NCI-H2196 (cell line): ENCODE data around the gene GPR153.
"Not testable (repeated sequence)": the region's sequence is repeated elsewhere in the genome, so short reads cannot be mapped to it uniquely, and the experiment has no call there.

Experiments
- DNase-seq: peaks from one replicate; lab custom pipeline; 2025; ENCODE audit not compliant: unreplicated experiment; lab: John Stamatoyannopoulos, UW

Gene GPR153

DNA sequence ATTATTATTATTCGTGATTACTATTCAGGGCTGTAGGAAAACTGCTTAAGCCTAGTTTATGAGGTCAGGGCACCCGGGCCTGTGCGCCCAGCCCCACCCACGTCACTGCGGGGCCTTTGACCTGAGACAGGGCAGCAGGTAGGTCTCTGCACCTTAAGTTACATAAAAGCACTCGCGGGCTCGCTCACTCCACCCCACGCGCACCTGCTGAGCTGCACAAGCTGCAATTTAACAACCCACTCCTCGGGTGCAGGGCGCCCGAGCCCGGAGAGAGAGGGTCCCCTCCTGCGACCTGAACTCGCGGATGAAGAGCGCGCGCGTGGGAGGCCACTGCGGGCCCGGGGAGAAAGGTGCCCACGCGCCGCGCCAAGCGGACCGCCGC is 25.6 kb downstream of the GPR153 start:
- no peak for DNase-seq

DNA sequence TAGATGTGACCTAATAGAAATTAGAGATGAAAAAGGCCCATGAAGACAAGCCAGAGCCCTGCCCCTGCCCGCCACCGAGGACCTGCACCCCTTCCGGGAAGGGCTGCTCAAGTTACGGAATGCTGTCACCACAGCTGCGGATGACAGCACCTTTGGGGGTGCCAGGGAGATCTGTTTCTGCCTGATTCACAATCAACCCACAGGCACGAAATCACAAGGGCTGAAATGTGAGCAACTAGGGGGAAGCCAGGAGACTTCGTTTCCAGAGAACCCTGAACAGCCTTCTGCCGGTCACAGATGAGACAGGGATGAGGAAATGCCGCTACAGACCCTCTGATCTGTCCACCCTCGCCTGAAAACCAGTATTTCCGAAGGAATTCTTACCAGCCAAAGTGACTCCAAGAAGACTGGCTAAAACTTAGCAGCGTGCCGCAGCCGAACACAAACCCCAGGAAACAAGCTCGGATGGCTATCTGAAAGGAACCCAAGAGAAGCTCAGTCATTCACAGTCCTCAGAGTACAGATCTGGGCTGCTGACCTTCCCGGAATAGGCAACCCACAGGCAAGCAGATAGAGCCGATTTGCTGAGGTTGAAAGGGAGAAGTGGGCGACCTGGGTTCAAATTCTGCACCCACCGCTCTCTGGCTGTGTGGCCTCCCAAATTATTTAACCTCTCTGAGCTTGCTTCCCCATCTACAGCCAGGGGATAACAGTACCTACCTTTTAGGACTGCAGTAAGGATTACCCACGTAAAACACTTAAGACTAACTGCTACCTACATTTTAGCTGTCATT is 26.2 kb downstream of the GPR153 start:
- no peak for DNase-seq

DNA sequence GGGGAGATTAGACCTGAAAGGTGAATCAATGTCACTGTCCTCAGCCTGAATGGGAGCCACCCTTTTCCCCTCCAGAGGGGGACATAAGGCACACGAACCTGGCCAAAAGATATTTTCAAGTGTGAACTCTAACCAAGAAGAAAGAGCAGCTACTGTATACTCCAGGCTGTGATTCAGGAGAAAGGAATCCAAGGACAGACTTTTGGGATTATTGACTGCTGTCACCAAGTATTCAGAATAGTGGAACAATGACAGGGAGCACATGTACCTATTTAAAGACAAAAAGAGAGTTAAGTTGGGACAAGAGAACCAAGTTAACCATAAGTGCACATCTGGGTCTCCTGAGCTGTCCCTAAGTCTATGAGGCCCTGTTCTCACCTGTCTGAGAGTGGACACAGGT is 27.5 kb downstream of the GPR153 start:
- DNase-seq = no peak

DNA sequence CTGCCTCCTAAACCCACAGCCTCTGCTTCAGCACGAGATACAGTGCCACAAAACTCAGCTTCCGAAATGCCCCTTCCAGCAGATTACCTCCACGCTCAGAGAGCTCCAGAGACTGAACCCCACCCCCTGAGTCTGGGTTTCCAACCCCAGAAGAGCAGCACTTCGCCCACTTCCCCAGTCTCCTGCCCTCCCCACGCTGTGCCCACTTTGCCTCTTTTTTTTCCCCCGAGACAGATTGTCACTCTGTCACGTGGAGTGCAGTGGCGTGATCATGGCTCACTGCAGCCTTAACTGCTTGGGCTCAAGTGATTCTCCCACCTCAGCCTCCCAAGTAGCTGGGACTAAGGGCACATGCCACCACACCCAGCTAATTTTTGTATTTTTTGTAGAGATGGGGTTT is 35.2 kb downstream of the GPR153 start:
- DNase-seq = no peak

DNA sequence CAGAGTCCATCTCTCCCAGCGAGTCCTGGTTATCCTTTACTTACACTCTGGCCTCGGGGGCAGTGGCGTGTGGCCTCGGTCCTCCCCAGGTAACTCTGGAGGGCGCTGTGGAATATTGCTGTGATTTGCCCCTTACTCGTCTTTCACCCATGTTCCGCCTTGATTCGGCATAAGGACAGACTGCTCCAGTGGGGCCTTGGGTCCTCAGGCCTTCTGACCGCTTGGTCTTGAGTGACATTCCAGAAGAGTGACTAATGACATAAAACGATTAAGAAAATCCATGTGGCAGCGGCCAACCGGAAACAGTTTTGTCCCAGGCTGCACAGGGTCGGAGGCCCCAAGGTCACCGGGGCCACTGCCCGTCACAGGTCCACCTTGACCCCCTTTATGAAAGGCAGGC is 36.2 kb downstream of the GPR153 start:
- no peak for DNase-seq

GRCh38 chr1:6223617-6224016 is 37.3 kb downstream of the GPR153 start:
- DNase-seq = no peak

- DNase-seq = no peak
Observed at GRCh38 chr1:6222636-6223035, 38.3 kb downstream of the GPR153 start.

DNA sequence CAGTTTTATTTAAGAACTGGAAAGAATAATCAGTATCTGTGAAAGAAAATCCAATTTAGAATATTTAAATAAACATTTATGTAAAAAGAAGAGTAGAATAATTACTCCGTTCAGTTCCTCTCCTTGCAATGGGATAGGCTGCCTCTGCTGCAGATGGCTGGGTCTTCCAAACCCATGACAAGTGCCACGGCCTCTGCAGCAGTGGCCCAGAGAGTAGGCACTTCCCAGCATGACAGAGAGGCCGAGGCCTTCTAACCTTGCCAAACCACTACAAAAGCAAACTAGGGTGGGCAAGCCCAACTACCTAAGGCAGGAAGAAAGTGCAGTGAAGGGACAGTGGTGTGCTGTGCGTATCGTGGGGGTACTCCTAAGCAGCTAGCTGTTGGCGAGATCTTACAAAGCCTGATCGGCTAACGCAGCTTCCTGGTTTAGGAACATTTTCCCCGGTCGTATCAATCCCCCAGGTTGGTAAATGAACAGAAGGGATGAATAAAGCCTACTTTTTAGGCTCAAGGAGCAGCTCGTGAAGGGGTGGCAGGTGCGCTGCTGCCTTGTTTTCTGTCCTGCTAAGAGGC is 39.6 kb downstream of the GPR153 start:
- no peak for DNase-seq

GRCh38 chr1:6220236-6220635 is 40.7 kb downstream of the GPR153 start:
- DNase-seq = no peak

DNA sequence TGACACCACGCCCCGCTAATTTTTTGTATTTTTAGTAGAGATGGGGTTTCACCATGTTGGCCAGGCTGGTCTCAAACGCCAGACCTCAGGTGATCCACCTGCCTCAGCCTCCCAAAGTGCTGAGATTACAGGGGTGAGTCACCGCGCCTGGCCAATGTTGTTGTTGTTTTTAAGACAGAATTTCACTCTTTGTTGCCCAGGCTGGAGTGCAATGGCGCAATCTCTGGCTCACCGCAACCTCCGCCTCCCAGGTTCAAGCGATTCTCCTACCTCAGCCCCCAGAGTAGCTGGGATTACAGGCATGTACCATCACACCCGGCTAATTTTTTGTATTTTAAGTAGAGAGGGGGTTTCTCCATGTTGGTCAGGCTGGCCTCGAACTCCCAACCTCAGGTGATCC is 41.3 kb downstream of the GPR153 start:
- not testable (repeated sequence) for DNase-seq

DNA sequence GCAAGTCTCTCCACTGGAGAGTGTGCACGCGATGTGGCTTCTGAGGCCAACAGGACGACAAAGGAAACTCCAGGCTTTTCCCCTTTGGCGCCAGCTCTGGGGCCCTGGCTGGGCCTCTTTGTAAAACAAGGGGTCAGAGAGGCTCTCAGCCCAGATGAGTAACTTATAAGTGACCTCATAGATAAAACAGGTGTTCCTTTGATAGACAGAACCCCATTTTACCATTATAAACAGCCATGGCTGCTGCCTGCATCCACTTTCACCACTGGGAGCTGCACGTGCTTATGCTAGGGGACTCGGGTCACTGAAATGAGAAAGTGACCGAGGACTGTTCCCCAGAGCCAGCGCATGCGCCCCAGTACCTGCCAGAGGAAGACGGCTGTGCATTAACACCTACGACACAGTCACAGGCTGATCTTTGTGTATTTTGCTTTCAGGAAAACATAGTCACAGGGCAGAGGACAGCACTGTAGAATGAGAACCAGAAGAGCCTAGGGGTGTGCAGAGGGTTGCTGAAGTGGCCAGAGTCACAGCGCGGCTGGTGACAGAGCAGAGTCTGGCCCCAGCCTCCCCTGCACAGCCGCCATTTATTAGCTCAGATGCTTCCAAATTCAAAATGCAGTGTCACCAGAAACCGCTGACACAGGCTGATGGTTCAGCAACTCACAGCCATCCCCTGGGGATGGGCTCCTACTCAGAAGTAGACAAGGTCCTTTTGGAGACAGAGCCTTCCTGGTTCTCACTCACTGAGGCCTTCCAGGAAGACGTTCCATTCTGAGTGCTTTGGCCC is 42.3 kb downstream of the GPR153 start:
- no peak for DNase-seq

DNA sequence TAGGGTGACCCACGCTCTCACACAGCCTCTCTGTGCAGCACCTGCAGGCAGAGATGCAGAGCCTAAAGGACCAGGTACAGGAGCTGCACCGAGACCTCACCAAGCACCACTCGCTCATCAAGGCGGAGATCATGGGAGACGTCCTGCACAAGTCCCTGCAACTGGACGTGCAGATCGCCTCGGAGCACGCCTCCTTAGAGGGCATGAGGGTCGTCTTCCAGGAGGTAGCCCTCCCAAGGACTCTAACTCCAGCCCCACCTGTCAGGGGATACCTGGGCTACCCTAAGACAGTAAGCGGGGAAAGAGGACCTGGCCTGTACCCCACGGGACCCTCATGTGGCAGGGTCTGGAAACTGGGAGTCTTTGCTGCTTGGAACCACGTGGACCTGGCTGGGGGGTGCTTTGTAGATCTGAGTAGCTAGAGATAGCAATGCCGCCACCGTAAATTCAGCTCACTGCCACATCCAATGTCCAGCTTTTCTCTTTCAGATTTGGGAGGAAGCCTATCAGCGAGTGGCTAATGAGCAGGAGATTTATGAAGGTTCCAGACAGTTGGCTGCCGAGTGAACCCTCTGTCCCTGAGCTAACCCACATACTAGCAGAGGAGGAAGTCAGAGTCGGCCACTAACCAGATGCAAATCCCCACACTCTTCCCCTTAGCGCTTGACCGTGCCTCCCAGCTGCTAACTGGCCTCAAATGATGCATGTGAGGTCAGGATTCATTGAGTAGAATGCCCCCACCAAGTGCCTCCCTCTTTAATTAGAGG is 48.5 kb downstream of the GPR153 start:
- DNase-seq = no peak

DNA sequence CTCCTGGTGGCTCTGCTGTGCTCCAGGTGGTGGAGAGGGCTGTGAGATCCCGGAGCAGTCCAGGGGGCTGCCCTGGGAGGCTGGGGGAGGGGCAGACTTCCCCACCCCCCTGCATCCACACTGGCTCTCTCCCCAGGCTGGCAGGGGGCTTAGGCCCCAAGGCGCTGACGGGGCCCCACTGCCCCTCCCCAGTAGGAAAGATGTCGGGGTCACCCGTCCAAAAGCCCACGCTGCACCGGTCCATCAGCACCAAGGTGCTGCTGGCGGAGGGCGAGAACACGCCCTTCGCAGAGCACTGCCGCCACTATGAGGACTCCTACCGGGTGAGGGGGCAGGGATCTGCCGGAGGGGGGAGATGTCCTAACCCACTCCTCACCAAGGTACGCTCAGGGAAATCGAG is 49.2 kb downstream of the GPR153 start:
- no peak for DNase-seq

DNA sequence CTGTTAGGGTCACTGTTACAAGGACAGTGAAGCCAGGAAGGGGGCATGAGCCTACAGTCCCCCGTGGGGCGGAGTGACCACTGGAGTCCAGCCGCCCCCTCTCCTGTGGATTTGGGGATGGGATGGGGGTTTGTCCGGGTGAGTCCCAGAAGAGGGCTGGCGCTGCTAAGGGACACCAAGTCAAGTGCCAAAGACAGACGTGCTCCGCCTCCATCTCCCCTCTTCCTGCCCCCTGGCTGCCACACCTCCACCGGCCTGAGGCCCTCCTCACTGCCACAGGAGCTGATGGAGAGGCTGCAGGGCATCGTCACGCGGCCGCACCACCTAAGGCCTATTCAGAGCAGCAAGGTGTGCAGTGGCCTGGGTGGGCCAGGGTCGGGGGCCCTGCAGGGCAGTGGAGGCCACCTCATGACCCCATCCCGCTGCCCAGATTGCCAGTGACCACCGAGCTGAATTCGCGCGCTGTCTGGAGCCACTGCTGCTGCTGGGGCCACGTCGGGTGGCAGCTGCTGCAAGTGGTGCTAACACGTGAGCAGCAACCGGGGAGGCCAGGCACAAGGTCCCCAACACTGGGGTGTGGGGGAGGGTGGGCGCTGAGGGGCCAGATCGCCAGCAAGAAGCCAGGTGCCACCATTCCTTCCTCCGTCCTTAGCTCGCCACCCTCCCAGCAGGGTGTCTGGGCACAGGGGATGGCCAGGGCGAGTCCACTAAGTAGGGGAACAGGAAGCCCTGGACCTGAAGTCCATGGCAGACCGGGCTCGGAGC is 50.1 kb downstream of the GPR153 start:
- no peak for DNase-seq

- no peak for DNase-seq
Observed at GRCh38 chr1:6209661-6210580, 51.0 kb downstream of the GPR153 start.

DNA sequence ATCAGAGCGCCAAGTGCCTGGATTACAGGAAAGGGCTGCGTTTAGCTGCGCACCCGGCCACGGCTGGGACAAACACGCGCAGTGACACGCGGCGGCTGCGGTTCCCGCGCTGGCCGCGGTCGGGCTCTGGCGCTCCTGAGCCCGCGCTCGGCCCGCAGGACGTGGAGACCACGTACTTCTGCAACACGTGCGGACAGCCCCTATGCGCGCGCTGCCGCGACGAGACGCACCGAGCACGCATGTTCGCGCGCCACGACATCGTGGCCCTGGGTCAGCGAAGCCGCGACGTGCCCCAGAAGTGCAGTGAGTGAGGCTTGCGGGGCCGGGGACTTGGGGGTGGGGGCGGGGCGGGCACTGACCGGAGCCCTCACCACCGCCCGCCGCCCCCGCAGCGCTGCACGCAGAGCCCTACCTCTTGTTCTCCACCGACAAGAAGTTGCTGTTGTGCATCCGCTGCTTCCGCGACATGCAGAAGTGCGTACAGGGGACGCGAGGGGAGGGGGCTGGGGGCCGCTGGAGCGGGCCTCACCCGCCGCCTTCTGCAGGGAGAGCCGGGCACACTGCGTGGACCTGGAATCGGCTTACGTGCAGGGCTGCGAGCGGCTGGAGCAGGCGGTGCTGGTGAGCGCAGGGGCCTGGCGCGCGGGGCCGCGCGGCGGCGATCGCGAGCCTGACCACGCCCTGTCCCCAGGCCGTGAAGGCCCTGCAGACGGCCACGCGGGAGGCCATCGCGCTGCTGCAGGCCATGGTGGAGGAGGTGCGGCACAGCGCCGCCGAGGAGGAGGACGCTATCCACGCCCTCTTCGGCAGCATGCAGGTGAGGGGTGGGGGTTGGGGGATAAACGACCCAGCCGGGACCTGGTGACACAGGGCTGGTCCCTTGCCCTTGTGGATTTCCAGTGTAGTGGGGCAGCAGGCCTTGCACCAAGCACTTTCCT is 51.9 kb downstream of the GPR153 start:
- DNase-seq = no peak

DNA sequence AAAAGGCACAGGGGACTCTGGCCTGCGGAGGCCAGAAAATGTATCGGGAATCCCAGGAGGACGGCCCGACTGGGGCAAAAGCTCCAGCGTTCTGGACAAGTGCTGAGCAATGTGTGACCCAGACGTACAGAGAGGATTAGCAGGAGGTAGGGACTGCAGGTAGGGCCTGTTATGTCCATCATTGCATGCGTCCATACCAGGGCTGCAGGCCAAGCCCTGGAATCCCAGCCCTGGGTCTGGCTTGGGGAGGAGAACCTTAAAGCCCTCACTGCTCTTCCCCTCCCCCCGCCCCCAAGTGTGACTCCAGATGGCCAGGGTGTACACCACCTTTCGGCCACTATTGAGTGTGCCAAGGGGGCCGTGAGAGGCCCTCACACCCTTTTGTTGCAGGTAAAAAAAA is 53.0 kb downstream of the GPR153 start:
- DNase-seq = no peak

GRCh38 chr1:6207075-6207885 is 53.6 kb downstream of the GPR153 start:
- no peak for DNase-seq
